ENCODE measurements around the gene SH3BP4. TPM values are rescaled to one million over a fixed set of nuclear protein-coding genes. Genes with fewer than 3 reads are reported as not detected.

SH3BP4 gene
- polyA plus RNA-seq, 1 donor (not counting 4 experiments of a cell fraction or from before 2014, with no cell fraction given) = 50.4 TPM

- TF ChIP-seq EZH2 (IDR thresholded peaks at IDR 0.05; ENCODE audit: low read length) (no peak), CTCF (optimal IDR thresholded peaks at IDR 0.05 in 1 of 3, IDR thresholded peaks at IDR 0.05 in 1 of 3, conservative IDR thresholded peaks at IDR 0.05 in 1 of 3; ENCODE audit: extremely low read depth in 1 of 3, insufficient read depth in 2 of 3, low read length in 3 of 3) (no peak)
- H4K20me1 ChIP-seq (ENCODE audit: control insufficient read depth, extremely low read depth, insufficient read depth, low read length) = no peaks in the 10 kb centered on the region
- dilution Hi-C loops (cut with MboI; ENCODE audit: extremely low pct_ligation_motif_present, low sequenced_read_pairs) = no loop called here
- no peak overlapping the region for H3K4me3 ChIP-seq (ENCODE audit: control insufficient read depth in 2 of 3, extremely low read depth in 1 of 3, insufficient read depth in 2 of 3, low read depth in 1 of 3, low read length in 3 of 3)
- no peaks in the 10 kb centered on the region for H3K27me3 ChIP-seq (ENCODE audit: control insufficient read depth, extremely low read depth, insufficient read depth, low read length)
- no peak overlapping the region for H3K9ac ChIP-seq (ENCODE audit: control insufficient read depth, extremely low read depth, insufficient read depth, low read length)
- H3K9me3 ChIP-seq (ENCODE audit: control insufficient read depth, low read depth, low read length) = no peaks in the 10 kb centered on the region
- no peak overlapping the region for H3K27ac ChIP-seq (ENCODE audit: control insufficient read depth, insufficient read depth, low read length)
- DNase-seq (ENCODE audit: low read depth, low spot score) (no peak), FAIRE-seq (no peak)
- no peak overlapping the region for H2AFZ ChIP-seq (ENCODE audit: control insufficient read depth, low read length)
- H3K4me1 ChIP-seq (ENCODE audit: control insufficient read depth, extremely low read depth, insufficient read depth, low read length) = peaks cover 2% of the 10 kb centered on the region
- peaks cover 66% of the 10 kb centered on the region for H3K79me2 ChIP-seq (ENCODE audit: control insufficient read depth, insufficient read depth, low read length)
- H3K36me3 ChIP-seq (ENCODE audit: control insufficient read depth in 2 of 2, extremely low read depth in 1 of 2, insufficient read depth in 2 of 2, low read length in 2 of 2) = peaks cover 43% of the 10 kb centered on the region in 2 experiments
- peaks cover 2% of the 10 kb centered on the region for H3K9me1 ChIP-seq (ENCODE audit: control insufficient read depth, extremely low read depth, insufficient read depth, low read length)
- H3K4me2 ChIP-seq (ENCODE audit: control insufficient read depth, extremely low read depth, insufficient read depth, low read depth, low read length) = no peak overlapping the region
These were observed 93.6 kb downstream of the SH3BP4 start for GRCh38 chr2:235045336-235045972.

GRCh38 chr2:235045973-235046343 is 94.1 kb downstream of the SH3BP4 start:
- no peaks in the 10 kb centered on the region for H3K27me3 ChIP-seq (ENCODE audit: control insufficient read depth, extremely low read depth, insufficient read depth, low read length)
- DNase-seq (ENCODE audit: low read depth, low spot score) (no peak), FAIRE-seq (no peak)
- H3K4me3 ChIP-seq (ENCODE audit: control insufficient read depth in 2 of 3, extremely low read depth in 1 of 3, insufficient read depth in 2 of 3, low read depth in 1 of 3, low read length in 3 of 3) = no peak overlapping the region
- H4K20me1 ChIP-seq (ENCODE audit: control insufficient read depth, extremely low read depth, insufficient read depth, low read length) = peaks cover 4% of the 10 kb centered on the region
- dilution Hi-C loops (cut with MboI; ENCODE audit: extremely low pct_ligation_motif_present, low sequenced_read_pairs) = no loop called here
- peaks cover 2% of the 10 kb centered on the region for H3K9me1 ChIP-seq (ENCODE audit: control insufficient read depth, extremely low read depth, insufficient read depth, low read length)
- H3K27ac ChIP-seq (ENCODE audit: control insufficient read depth, insufficient read depth, low read length) = no peak overlapping the region
- no peaks in the 10 kb centered on the region for H3K9me3 ChIP-seq (ENCODE audit: control insufficient read depth, low read depth, low read length)
- H3K36me3 ChIP-seq (ENCODE audit: control insufficient read depth in 2 of 2, extremely low read depth in 1 of 2, insufficient read depth in 2 of 2, low read length in 2 of 2) = peaks cover 38 to 43% of the 10 kb centered on the region in 2 experiments
- peaks cover 64% of the 10 kb centered on the region for H3K79me2 ChIP-seq (ENCODE audit: control insufficient read depth, insufficient read depth, low read length)
- TF ChIP-seq EZH2 (IDR thresholded peaks at IDR 0.05; ENCODE audit: low read length) (no peak), CTCF (optimal IDR thresholded peaks at IDR 0.05 in 1 of 3, IDR thresholded peaks at IDR 0.05 in 1 of 3, conservative IDR thresholded peaks at IDR 0.05 in 1 of 3; ENCODE audit: extremely low read depth in 1 of 3, insufficient read depth in 2 of 3, low read length in 3 of 3) (no peak)
- H2AFZ ChIP-seq (ENCODE audit: control insufficient read depth, low read length) = no peak overlapping the region
- H3K4me1 ChIP-seq (ENCODE audit: control insufficient read depth, extremely low read depth, insufficient read depth, low read length) = peaks cover 7% of the 10 kb centered on the region
- H3K9ac ChIP-seq (ENCODE audit: control insufficient read depth, extremely low read depth, insufficient read depth, low read length) = no peak overlapping the region
- no peak overlapping the region for H3K4me2 ChIP-seq (ENCODE audit: control insufficient read depth, extremely low read depth, insufficient read depth, low read depth, low read length)
